Cortex of kidney (tissue), 1 donor: ENCODE measurements around the gene RNU1-1.
"Not testable (repeated sequence)": the region's sequence is repeated elsewhere in the genome, so short reads cannot be mapped to it uniquely, and the experiment has no call there.

Experiments used
- DNase-seq: peaks from one replicate; lab custom pipeline; 2025; lab: John Stamatoyannopoulos, UW

RNU1-1 gene

GRCh38 chr1:16521679-16522078 lies 7.6 kb upstream of the RNU1-1 start:
- DNase-seq: not testable (repeated sequence)

- no peak for DNase-seq
These were observed 7.2 kb upstream of the RNU1-1 start for GRCh38 chr1:16521288-16521583.

GRCh38 chr1:16520435-16521287 lies 6.6 kb upstream of the RNU1-1 start:
- DNase-seq: not testable (repeated sequence)

GRCh38 chr1:16519255-16519951 lies 5.3 kb upstream of the RNU1-1 start:
- not testable (repeated sequence) for DNase-seq

- not testable (repeated sequence) for DNase-seq
These were observed 4.8 kb upstream of the RNU1-1 start for GRCh38 chr1:16518913-16519254.

GRCh38 chr1:16516694-16517410 lies 2.8 kb upstream of the RNU1-1 start:
- DNase-seq: not testable (repeated sequence)

GRCh38 chr1:16513412-16514106 lies 526 bp downstream of the RNU1-1 start:
- DNase-seq: not testable (repeated sequence)

GRCh38 chr1:16512624-16513411 lies 1.3 kb downstream of the RNU1-1 start:
- DNase-seq: not testable (repeated sequence)

GRCh38 chr1:16511926-16512325 lies 2.2 kb downstream of the RNU1-1 start:
- DNase-seq: not testable (repeated sequence)

GRCh38 chr1:16508861-16509445 lies 5.1 kb downstream of the RNU1-1 start:
- DNase-seq: not testable (repeated sequence)

- not testable (repeated sequence) for DNase-seq
These were observed 7.5 kb downstream of the RNU1-1 start for GRCh38 chr1:16506364-16507136.

- not testable (repeated sequence) for DNase-seq
These were observed 8.2 kb downstream of the RNU1-1 start for GRCh38 chr1:16505870-16506269.

- no peak for DNase-seq
These were observed 10.6 kb downstream of the RNU1-1 start for GRCh38 chr1:16503494-16503893.

- DNase-seq: not testable (repeated sequence)
These were observed 12.6 kb downstream of the RNU1-1 start for GRCh38 chr1:16501446-16501845.

- DNase-seq: not testable (repeated sequence)
These were observed 13.1 kb downstream of the RNU1-1 start for GRCh38 chr1:16500975-16501374.

GRCh38 chr1:16500466-16500865 lies 13.6 kb downstream of the RNU1-1 start:
- DNase-seq: not testable (repeated sequence)

- no peak for DNase-seq
These were observed 15.3 kb downstream of the RNU1-1 start for GRCh38 chr1:16498573-16499413.

GRCh38 chr1:16498047-16498446 lies 16.0 kb downstream of the RNU1-1 start:
- not testable (repeated sequence) for DNase-seq

- DNase-seq: not testable (repeated sequence)
These were observed 16.6 kb downstream of the RNU1-1 start for GRCh38 chr1:16497474-16497904.
